ENCODE results near the gene RPS21. TPM values are rescaled to one million over a fixed set of nuclear protein-coding genes. Genes with fewer than 3 reads are reported as not detected.
A peak's percentile ranks its signal among the peaks of the same experiment; 100 is the strongest.

The RPS21 gene
- total and polyA plus RNA-seq, 2 of the 13 experiments (the other 11 are each of a cell fraction or from before 2014, with no cell fraction given) = 2,647 to 11,063 TPM

DNA sequence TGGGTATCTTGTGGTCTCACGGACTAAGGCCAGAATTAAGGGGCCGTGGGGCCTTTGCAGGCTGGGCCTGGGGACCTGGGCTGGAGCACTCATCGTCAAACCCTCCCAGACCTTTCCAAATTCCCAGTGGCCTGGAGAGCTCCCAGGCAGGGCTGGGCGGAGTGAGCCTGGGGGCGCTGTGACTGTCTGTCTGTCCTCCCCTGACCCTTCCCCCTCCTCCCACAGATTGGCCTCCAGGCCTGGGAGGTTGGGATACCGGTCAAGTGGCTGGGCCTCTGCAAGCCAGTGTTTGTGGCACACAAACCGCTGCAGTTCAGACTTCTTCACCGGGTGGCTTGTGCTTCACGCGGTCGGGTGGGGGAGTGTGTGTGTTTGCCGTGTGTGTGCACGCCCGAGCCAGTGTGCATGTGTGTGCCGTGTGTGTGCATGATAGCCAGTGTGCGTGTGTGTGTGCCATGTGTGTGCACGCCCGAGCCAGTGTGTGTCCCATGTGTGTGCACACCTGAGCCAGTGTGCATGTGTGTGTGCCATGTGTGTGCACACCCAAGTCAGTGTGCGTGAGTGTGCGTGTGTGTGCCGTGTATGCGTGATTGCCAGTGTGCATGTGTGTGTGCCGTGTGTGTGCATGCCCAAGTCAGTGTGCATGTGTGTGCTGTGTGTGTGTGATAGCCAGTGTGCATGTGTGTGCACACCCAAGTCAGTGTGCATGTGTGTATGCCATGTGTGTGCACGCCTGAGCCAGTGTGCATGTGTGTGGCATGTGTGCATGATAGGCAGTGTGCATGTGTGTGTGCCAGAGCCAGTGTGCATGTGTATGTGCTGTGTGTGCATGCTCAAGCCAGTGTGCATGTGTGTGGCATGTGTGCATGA is 34.2 kb downstream of the RPS21 start:
- H3K27me3 ChIP-seq (ENCODE audit: control insufficient read depth in 1 of 2, insufficient read depth in 2 of 2, low read length in 2 of 2) = peaks cover 24 to 78% of the 10 kb centered on the region in 2 experiments; a peak in 4 of 5 replicates
- H2AFZ ChIP-seq (ENCODE audit: low read length) = no peak overlapping the region
- intact Hi-C loops (cut with micrococcal nuclease; ENCODE audit: unreplicated experiment) = no loop called here
- DNase-seq (ENCODE audit: low spot score) (no peak), FAIRE-seq (peak; percentile 23), ATAC-seq (no peak; the same call in 2 of the 3 replicates)
- H4K20me1 ChIP-seq (ENCODE audit: insufficient read depth, low read length) = no peaks in the 10 kb centered on the region; the same call in 1 of the 2 replicates
- no peaks in the 10 kb centered on the region for H3K9me3 ChIP-seq (ENCODE audit: low read length)
- ChIA-PET CTCF (ENCODE audit: low intra/inter-chr PET ratio, low total read pairs) (no interaction called here), POLR2A (no interaction called here)
- in situ Hi-C loops (cut with HindIII; ENCODE audit: extremely low pct_ligation_motif_present, low pct_unique_long_range_greater_than_20kb) = no loop called here
- no TSS peak for BruUV-seq (replicated peaks)
- H3K36me3 ChIP-seq (replicated peaks in 1 of 2; ENCODE audit: control insufficient read depth in 1 of 2, insufficient read depth in 2 of 2, low read length in 2 of 2) = no peaks in the 10 kb centered on the region
- H3K4me2 ChIP-seq (ENCODE audit: low read depth, low read length) = no peak overlapping the region
- no peak overlapping the region for H3K4me3 ChIP-seq (replicated peaks in 1 of 3; ENCODE audit: insufficient read depth in 1 of 3, low read depth in 2 of 3, low read length in 3 of 3)
- no peak overlapping the region for H3K27ac ChIP-seq (ENCODE audit: extremely low read length, insufficient read depth, low read length)
- H3K79me2 ChIP-seq (ENCODE audit: insufficient read depth, low read length) = no peaks in the 10 kb centered on the region
- H3K9ac ChIP-seq (ENCODE audit: insufficient read depth, low read depth, low read length) = no peak overlapping the region
- WGBS (ENCODE audit: low lambda C conversion rate) = 48% methylated on average over 22 of the region's 24 CpGs
- H3K4me1 ChIP-seq (ENCODE audit: insufficient read depth, low read length) = 0 out of 2 replicates have a peak, but pooled peaks cover 5% of the 10 kb centered on the region
- TF ChIP-seq ZNF569 (CRISPR knock-in tag; IDR thresholded peaks at IDR 0.05; ENCODE audit: borderline replicate concordance) (no peak), KLF13 (CRISPR knock-in tag; IDR thresholded peaks at IDR 0.05) (0 out of 2 replicates have a peak, but pooled peaks have one; percentile 72), TBX3 (IDR thresholded peaks at IDR 0.05; ENCODE audit: borderline replicate concordance) (no peak), ZNF816 (CRISPR knock-in tag; IDR thresholded peaks at IDR 0.05; ENCODE audit: borderline replicate concordance) (no peak), ZNF17 (CRISPR knock-in tag; IDR thresholded peaks at IDR 0.05) (no peak), HNRNPL (IDR thresholded peaks at IDR 0.05; ENCODE audit: low read depth, low read length) (0 out of 2 replicates have a peak, but pooled peaks have one; percentile 27), TCF12 (IDR thresholded peaks at IDR 0.05) (no peak), TCF12 (CRISPR knock-in tag; IDR thresholded peaks at IDR 0.05) (no peak)
- TF ChIP-seq, protein P1, sequence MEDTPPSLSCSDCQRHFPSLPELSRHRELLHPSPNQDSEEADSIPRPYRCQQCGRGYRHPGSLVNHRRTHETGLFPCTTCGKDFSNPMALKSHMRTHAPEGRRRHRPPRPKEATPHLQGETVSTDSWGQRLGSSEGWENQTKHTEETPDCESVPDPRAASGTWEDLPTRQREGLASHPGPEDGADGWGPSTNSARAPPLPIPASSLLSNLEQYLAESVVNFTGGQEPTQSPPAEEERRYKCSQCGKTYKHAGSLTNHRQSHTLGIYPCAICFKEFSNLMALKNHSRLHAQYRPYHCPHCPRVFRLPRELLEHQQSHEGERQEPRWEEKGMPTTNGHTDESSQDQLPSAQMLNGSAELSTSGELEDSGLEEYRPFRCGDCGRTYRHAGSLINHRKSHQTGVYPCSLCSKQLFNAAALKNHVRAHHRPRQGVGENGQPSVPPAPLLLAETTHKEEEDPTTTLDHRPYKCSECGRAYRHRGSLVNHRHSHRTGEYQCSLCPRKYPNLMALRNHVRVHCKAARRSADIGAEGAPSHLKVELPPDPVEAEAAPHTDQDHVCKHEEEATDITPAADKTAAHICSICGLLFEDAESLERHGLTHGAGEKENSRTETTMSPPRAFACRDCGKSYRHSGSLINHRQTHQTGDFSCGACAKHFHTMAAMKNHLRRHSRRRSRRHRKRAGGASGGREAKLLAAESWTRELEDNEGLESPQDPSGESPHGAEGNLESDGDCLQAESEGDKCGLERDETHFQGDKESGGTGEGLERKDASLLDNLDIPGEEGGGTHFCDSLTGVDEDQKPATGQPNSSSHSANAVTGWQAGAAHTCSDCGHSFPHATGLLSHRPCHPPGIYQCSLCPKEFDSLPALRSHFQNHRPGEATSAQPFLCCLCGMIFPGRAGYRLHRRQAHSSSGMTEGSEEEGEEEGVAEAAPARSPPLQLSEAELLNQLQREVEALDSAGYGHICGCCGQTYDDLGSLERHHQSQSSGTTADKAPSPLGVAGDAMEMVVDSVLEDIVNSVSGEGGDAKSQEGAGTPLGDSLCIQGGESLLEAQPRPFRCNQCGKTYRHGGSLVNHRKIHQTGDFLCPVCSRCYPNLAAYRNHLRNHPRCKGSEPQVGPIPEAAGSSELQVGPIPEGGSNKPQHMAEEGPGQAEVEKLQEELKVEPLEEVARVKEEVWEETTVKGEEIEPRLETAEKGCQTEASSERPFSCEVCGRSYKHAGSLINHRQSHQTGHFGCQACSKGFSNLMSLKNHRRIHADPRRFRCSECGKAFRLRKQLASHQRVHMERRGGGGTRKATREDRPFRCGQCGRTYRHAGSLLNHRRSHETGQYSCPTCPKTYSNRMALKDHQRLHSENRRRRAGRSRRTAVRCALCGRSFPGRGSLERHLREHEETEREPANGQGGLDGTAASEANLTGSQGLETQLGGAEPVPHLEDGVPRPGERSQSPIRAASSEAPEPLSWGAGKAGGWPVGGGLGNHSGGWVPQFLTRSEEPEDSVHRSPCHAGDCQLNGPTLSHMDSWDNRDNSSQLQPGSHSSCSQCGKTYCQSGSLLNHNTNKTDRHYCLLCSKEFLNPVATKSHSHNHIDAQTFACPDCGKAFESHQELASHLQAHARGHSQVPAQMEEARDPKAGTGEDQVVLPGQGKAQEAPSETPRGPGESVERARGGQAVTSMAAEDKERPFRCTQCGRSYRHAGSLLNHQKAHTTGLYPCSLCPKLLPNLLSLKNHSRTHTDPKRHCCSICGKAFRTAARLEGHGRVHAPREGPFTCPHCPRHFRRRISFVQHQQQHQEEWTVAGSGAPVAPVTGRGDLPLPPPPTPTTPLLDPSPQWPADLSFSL (CRISPR knock-in tag; IDR thresholded peaks at IDR 0.05) = peak; percentile 54; the same call in 1 of the 2 replicates
- TF ChIP-seq, protein P2, sequence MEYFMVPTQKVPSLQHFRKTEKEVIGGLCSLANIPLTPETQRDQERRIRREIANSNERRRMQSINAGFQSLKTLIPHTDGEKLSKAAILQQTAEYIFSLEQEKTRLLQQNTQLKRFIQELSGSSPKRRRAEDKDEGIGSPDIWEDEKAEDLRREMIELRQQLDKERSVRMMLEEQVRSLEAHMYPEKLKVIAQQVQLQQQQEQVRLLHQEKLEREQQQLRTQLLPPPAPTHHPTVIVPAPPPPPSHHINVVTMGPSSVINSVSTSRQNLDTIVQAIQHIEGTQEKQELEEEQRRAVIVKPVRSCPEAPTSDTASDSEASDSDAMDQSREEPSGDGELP (IDR thresholded peaks at IDR 0.05; ENCODE audit: borderline replicate concordance, low read depth) = no peak
- TF ChIP-seq, protein P3, sequence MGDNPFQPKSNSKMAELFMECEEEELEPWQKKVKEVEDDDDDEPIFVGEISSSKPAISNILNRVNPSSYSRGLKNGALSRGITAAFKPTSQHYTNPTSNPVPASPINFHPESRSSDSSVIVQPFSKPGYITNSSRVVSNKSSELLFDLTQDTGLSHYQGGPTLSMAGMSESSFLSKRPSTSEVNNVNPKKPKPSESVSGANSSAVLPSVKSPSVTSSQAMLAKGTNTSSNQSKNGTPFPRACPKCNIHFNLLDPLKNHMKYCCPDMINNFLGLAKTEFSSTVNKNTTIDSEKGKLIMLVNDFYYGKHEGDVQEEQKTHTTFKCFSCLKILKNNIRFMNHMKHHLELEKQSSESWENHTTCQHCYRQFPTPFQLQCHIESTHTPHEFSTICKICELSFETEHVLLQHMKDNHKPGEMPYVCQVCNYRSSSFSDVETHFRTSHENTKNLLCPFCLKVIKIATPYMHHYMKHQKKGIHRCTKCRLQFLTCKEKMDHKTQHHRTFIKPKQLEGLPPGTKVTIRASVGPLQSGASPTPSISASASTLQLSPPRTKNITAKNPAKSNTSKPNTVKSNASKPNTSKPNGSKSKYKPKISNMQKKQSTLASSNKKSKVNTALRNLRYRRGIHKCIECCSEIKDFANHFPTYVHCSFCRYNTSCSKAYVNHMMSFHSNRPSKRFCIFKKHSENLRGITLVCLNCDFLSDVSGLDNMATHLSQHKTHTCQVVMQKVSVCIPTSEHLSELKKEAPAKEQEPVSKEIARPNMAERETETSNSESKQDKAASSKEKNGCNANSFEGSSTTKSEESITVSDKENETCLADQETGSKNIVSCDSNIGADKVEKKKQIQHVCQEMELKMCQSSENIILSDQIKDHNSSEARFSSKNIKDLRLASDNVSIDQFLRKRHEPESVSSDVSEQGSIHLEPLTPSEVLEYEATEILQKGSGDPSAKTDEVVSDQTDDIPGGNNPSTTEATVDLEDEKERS (CRISPR knock-in tag; IDR thresholded peaks at IDR 0.05) = no peak

Measured in HepG2 (cell line).